ENCODE data around the gene ARHGAP19.

Gene ARHGAP19

GRCh38 chr10:97190450-97190849 is 102.0 kb downstream of the ARHGAP19 start:
- DNase-seq: no peak

GRCh38 chr10:97188261-97188711 is 104.2 kb downstream of the ARHGAP19 start:
- DNase-seq: no peak

GRCh38 chr10:97186911-97187310 is 105.5 kb downstream of the ARHGAP19 start:
- no peak for DNase-seq

DNA sequence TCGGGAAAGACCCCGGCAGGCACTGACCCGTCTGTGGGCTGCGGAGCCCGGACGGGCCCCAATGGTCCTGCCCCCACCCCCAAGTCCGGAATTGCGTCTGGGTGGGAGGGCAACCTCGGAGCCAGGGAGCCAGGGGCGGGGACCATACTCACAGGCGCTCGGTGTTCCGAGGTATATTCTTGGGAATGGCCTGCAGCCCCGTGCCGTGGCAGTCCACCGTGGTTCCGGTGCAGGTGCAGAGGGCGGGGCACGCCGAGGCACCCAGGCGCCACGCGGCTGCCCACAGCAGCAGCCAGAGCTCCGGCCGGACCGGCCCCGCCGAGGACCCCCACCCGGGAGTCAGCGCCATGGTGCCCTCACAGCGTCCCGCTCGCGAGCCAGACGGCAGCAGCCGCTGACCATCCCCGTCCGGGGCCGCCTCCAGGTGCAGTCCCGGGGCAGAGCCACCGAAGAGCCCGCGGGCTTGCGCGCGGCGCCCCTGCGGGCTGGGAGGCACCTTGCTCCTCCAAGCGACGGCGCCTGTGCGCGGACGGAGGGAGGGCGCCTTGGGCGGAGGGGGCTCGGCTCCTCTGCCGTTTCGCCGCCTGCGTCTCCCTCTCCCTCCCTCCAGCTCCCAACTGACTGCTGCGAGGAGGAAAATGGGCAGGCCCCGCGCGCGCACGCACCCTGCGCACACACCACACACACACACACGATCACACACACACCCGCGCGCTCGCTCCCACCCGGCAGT is 106.9 kb downstream of the ARHGAP19 start, which contains the start of gene SLIT1:
TSS of gene SLIT1 (minus strand) at position 634 of the 733 bp plus-strand sequence. CDS start at position 349, 285 bp downstream.
- no peak for DNase-seq

DNA sequence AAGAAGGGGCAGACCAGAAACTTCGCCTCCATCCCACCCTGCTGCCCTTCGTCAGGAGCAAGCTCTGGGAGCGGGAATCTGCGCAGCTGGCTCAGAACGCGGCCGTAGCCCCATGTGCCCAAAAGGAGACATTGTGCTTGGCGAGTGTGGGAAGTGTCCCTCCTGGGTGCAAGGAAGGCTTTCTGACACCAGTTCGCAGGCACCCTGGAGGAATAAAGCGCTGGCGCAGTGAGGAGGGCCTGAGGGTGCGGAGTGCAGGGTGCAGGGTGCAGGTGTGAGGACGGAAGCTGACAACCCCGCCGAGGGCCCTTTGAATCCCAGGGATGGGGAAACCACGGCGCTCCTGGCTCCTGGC is 107.5 kb downstream of the ARHGAP19 start:
- no peak for DNase-seq

- no peak for DNase-seq
Measured at GRCh38 chr10:97183314-97183713, 109.1 kb downstream of the ARHGAP19 start.

DNA sequence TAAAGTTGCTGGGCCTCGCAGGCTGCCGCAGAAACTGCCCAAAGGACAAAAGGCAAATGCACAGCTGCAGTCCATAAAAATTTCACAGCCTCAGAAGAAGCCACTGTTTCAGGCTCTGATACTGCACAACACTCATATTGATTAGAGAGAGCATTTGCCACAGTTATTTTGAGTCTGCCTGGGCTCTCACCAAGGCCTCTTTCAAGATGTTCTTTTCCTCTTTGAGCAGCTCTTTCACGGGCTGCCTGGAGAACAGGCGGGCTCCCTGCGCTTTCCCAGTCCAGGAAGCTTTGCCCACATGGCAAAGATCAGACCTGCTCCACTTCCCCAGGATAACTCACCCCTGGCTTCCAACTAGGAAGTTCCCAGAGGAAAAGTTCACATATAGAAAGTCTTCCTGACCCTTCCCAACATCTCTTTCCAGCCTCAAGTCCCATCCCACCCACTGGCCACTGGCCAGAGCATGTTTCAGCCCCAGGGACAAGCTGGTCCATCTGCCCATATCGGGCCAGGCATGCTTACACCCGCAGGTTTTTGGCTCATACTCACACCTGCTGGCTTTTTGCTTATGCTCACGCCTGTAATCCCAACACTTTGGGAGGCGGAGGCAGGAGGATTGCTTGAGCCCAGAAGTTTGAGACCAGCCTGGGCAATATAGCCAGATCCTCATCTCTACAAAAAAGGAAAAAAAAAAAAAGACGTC is 110.0 kb downstream of the ARHGAP19 start:
- DNase-seq: no peak

DNA sequence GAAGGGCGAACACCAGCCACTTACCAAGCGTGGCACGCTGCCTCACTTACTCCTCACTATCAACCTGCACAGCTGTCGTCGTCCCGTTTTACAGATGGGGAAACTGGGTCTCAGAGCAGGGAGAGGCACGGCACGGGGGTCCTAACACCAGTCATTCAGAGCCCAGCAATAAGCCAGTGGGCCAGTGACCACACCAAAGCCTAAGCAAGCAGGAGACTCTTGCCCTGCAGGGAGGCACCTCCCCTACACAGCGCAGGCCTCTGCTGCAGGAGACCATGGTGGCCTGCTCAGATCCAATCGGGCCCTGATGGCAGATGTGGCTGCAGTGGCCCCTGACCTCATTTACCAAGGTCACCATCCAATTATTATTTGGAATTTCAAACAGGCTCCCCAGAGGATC is 111.5 kb downstream of the ARHGAP19 start:
- no peak for DNase-seq

GRCh38 chr10:97180363-97180755 is 112.1 kb downstream of the ARHGAP19 start:
- DNase-seq: no peak

DNA sequence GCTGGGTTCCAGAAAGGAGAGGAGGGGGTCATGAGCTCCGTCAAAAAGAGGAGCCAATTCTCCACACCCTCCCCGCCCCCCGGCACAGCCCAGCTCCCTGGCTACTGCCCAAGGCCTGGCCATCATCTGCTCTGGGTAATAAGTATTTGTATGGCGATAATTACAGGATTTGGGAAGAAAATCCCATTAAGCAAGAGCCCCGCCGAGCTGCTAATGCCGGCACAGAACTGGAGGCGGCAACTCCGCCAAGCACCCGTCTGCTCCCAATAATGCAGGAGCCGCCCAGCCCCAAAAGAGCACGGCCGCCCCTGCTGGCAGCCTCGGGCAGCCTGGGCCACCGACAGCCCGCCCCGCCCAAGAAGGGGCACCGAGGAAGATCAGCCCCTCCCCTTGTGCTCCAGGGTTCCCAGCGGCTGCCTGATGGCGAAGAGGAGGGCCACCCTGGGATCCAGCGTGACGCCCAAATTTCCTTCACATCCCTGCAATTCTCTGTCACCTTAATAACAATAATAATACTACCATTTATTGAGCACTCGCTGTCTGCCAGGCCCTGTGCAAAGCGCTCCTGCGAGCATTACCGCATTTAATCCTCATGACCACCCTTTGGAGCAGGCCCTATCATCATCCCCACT is 112.6 kb downstream of the ARHGAP19 start:
- no peak for DNase-seq

DNA sequence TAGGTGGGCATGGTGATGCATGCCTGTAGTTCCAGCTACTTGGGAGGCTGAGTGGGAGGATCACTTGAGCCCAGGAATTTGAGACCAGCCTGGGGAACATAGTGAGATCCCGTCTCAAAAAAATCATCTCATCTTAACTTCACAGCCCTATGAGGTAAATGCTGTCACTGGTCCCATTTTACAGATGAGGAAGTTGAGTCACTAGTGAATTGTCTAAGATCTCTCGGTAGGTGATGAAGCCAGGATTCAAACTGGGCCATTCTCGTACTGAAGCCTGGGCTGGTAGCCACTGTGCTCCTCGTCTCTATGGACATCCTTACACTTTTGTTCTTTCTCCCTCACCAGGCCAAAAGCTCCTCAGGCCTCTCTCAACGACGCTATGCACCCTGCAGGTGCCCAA is 113.1 kb downstream of the ARHGAP19 start:
- DNase-seq: no peak

- no peak for DNase-seq
Measured at GRCh38 chr10:97178074-97178473, 114.4 kb downstream of the ARHGAP19 start.

DNA sequence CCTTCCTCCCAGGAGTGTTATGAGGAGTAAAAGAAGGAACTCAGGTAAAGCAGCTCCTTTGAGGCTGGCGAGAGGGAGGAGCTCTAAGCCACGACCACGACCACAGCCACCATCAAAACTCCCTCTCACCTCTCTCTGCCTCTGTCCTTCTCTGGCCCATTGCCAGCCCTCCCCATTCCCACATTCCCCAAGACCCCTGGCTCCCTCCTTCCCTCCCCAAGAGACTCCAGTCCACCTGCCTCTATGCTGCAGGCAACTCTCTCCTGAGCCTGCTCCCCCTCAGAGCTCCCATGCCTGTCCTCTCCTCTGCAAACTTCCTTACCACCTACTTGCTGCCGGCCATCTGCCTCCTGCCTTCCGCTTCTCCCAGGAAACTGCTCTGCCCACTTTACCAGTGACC is 116.2 kb downstream of the ARHGAP19 start:
- DNase-seq: no peak

GRCh38 chr10:97175586-97175985 is 116.9 kb downstream of the ARHGAP19 start:
- no peak for DNase-seq

DNA sequence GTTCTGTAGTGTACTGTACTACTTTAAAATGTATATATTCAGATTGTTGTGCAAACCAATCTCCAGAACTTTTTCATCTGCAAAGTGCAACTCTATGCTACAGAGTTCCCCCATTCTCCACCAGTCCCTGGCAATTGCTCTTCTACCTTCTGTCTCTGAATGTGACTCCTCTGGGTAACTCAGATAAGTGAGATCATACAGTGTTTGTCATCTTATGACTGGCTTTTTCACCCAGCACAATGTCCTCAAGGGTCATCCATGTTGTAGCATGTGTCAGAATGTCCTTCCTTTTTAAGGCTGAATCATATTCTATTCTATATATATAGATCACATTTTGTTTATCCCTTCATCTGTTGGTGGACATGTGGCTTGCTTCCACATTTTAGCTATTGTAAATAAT is 117.5 kb downstream of the ARHGAP19 start:
- DNase-seq: no peak

DNA sequence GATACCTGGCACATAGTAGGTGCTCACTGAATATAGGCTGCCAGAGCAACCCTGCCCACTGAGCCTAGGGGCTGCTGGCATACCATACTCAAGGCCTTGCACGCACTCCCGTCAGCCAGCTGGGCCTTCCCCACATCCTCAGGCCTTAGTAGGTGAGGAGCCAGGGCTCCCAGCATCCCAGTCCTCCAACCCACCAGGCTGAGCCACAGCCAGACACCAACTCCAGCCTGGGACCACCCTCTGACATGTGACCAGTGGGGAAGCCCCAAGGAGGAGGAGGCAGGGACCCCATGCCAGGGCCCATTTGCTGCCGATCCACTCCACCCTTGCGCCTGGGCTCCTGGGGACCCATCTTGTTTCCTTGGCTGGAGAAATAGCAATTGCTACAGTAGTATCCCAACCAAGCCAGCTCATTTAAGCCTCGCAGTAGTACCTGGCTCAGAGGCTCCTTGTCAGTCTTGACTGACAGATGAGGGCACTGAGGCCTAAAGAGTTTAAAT is 118.1 kb downstream of the ARHGAP19 start:
- DNase-seq: no peak

DNA sequence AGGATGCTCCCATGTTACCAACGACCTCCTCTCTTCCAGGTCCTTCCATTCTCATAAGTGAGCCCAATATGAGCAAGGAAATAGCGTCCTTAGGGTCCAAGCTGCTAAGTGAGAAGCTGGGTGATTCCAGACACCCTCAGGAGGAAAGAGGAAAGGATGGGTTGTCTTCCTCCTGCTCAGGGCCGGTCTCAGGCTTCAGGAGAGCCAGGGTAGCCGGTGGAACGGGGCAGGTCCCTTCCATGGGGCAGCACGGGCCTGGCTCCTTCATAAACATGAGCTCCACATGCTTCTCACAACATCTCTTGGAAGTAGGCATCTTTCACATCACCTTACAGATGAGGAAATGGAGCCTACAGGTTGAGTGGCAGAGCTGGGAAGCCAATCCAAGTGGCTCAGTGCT is 119.4 kb downstream of the ARHGAP19 start:
- no peak for DNase-seq
